Calu3 (cell line): Measurements from ENCODE around the gene TLE2. TPM values are rescaled to one million over a fixed set of nuclear protein-coding genes. Genes with fewer than 3 reads are reported as not detected.

Source experiments
- BruUV-seq: library from RNA; stranded (reverse); fragments of 400-500 nt; replicated peaks from 2 replicates; lab custom pipeline; 2021; lab: Mats Ljungman, UMichigan
- CTCF ChIA-PET: fragments of 300-600 bp; sonication (Branson Sonifier 250); formaldehyde crosslinking; loops from one replicate; lab custom pipeline; 2022; ENCODE audit warnings: antibody characterized with exemption; lab: Charles Lee
- DNase-seq: peaks from one replicate; pipeline ENCODE4 v3.0.0; 2022
- H3K27ac Mint-ChIP-seq: one replicate; pipeline ENCODE4 v1.8.0; 2022; ENCODE audit warnings: mixed read lengths; ENCODE audit not compliant: unreplicated experiment
- H3K27me3 Mint-ChIP-seq: one replicate; pipeline ENCODE4 v1.8.0; 2022; ENCODE audit warnings: mixed read lengths; ENCODE audit not compliant: unreplicated experiment
- H3K36me3 Mint-ChIP-seq: one replicate; pipeline ENCODE4 v1.8.0; 2022; ENCODE audit warnings: mild to moderate bottlenecking, moderate library complexity, mixed read lengths; ENCODE audit not compliant: insufficient read depth, unreplicated experiment
- H3K4me1 Mint-ChIP-seq: one replicate; pipeline ENCODE4 v1.8.0; 2022; ENCODE audit warnings: mild to moderate bottlenecking, low read depth, mixed read lengths; ENCODE audit not compliant: unreplicated experiment
- H3K4me3 Mint-ChIP-seq: one replicate; pipeline ENCODE4 v1.8.0; 2022; ENCODE audit warnings: mild to moderate bottlenecking, low read depth, moderate library complexity, mixed read lengths; ENCODE audit not compliant: unreplicated experiment
- H3K9me3 Mint-ChIP-seq: one replicate; pipeline ENCODE4 v1.8.0; 2022; ENCODE audit warnings: low read depth, mixed read lengths; ENCODE audit not compliant: unreplicated experiment
- intact Hi-C: fragments of 100-400 bp; cut with micrococcal nuclease; formaldehyde crosslinking; loops from one replicate; pipeline ENCODE4 v1.10.0; 2022; ENCODE audit not compliant: unreplicated experiment
- total RNA-seq: library from RNA; stranded (reverse); gene quantifications from 2 replicates; pipeline ENCODE4 v1.2.3, GENCODE V29; 2022
- TF ChIP-seq, protein P1 (sequence below): fragments of 200-600 bp; IDR thresholded peaks from one replicate; pipeline ENCODE4 v1.8.0; 2022; ENCODE audit warnings: antibody characterized with exemption; ENCODE audit not compliant: unreplicated experiment

The TLE2 gene
- total RNA-seq, 1 experiment from 2014 or later: 8.5 TPM

DNA sequence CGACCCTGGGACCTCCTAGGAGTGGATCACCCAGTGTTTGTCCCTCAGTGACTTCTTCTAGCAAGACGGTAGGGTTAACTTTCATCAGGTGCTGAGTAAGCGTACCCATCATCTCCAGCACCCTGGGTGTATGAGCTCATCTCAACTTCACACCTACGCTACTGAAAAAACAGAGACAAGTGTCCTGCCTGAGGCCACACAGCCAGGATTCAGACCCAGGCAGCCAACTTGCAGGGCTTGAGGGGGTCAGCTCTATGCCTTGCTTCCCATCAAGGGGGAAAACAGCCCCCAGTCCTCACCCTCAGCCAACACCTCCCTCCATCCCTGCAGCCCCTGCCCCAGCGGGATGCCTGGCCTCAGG, 4.6 kb downstream of the TLE2 start:
- TF ChIP-seq, protein P1, sequence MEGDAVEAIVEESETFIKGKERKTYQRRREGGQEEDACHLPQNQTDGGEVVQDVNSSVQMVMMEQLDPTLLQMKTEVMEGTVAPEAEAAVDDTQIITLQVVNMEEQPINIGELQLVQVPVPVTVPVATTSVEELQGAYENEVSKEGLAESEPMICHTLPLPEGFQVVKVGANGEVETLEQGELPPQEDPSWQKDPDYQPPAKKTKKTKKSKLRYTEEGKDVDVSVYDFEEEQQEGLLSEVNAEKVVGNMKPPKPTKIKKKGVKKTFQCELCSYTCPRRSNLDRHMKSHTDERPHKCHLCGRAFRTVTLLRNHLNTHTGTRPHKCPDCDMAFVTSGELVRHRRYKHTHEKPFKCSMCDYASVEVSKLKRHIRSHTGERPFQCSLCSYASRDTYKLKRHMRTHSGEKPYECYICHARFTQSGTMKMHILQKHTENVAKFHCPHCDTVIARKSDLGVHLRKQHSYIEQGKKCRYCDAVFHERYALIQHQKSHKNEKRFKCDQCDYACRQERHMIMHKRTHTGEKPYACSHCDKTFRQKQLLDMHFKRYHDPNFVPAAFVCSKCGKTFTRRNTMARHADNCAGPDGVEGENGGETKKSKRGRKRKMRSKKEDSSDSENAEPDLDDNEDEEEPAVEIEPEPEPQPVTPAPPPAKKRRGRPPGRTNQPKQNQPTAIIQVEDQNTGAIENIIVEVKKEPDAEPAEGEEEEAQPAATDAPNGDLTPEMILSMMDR: no peak
- no peaks in the 10 kb centered on the region for H3K9me3 Mint-ChIP-seq
- no peaks in the 10 kb centered on the region for H3K4me1 Mint-ChIP-seq
- H3K27me3 Mint-ChIP-seq: peaks cover 13% of the 10 kb centered on the region
- no peaks in the 10 kb centered on the region for H3K36me3 Mint-ChIP-seq
- H3K27ac Mint-ChIP-seq: no peak overlapping the region
- H3K4me3 Mint-ChIP-seq: no peak overlapping the region
- no peak for DNase-seq
- no TSS peak for BruUV-seq
- intact Hi-C loops: no loop called here
- CTCF ChIA-PET: no interaction called here

DNA sequence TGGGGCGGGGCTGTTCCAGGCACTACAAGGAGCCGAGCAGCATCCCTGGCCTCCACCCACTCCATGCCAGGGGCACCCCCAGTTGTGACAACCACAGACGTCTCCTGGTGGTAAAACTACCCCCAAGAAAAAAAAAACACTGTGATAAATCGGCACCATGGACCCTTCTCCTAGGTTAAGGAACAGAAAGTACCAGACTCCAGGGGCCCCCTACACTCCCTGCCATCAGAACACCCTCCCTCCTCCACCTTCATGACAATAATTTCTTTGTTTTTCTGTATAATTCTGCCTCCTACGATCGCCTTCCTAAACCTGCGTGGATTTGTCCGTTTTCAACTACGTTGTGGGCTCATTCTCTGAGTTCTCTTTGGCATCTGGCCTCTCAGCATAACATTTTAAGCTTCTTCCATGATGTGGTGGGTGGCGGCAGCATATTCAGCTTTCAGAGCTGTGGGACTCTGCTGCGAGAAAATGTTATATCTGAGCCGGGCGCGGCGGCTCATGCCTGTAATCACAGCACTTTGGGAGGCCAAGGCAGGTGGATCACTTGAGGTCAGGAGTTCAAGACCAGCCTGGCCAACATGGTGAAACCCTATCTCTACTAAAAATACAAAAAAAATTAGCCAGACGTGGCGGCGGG, 8.6 kb downstream of the TLE2 start:
- DNase-seq: no peak
- intact Hi-C loops: no loop called here
- no TSS peak for BruUV-seq
- no peak overlapping the region for H3K4me3 Mint-ChIP-seq
- TF ChIP-seq, protein P1: no peak
- CTCF ChIA-PET: no interaction called here
- H3K27ac Mint-ChIP-seq: no peak overlapping the region
- no peaks in the 10 kb centered on the region for H3K36me3 Mint-ChIP-seq
- H3K4me1 Mint-ChIP-seq: no peaks in the 10 kb centered on the region
- no peaks in the 10 kb centered on the region for H3K9me3 Mint-ChIP-seq
- no peaks in the 10 kb centered on the region for H3K27me3 Mint-ChIP-seq

DNA sequence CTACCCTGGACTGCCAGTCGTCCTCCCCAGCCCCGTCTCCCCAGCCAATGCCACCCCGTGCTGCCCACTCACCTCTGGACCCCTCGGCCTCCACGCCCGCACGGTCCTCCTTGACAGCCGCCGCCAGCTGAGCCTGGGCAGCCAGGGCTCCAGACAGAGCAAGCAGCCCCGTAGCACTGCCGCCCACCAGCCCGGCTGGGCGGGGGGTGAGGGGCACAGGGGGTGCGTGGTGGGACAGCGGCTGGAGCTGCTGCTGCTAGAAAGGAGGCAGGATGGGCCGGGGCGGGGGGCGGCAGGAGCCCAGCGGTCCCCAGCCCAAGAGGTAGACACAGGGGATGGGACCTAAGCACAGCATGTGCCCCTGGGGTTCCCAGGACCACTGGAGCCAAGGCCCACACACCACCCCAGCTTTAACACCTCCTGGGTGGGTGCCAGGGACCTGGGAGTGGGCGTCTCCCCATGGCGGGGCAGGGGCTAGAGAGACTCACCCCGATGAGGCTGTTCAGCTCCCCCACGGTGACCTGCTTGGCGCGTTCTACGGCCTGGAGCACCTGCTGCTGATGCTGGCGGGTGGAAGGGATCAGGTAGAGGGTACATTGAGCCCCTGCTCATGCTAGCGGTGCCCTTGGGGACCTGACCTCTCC, 9.7 kb downstream of the TLE2 start:
- intact Hi-C loops: no loop called here
- Mint-ChIP-seq H3K4me3 (no peak overlapping the region), H3K27me3 (no peaks in the 10 kb centered on the region), H3K4me1 (no peaks in the 10 kb centered on the region), H3K9me3 (no peaks in the 10 kb centered on the region), H3K27ac (no peak overlapping the region), H3K36me3 (no peaks in the 10 kb centered on the region)
- no peak for DNase-seq
- TF ChIP-seq, protein P1: no peak
- BruUV-seq: no TSS peak
- CTCF ChIA-PET: no interaction called here

DNA sequence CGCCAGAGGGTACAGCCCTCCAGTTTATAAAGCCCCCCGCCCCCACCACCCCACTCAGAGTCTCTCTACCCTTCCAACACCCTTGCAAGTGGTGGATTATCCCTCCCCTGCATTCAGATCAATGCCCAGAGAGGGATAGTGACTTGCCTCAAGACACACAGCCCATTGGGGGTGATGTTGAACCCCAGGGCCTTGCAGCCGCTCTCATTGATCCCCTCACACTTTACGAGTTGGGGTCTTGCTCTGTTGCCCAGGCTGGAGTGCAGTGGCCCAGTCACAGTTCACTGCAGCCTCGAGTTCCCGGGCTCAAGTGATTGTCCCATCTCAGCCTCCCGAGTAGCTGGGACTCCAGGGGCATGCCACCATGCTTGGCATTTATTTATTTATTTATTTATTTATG, 11.2 kb downstream of the TLE2 start:
- intact Hi-C loops: no loop called here
- BruUV-seq: no TSS peak

More for the DNA sequence above, 11.2 kb downstream of the TLE2 start:
- TF ChIP-seq, protein P1: no peak
- Mint-ChIP-seq H3K9me3 (no peaks in the 10 kb centered on the region), H3K36me3 (no peaks in the 10 kb centered on the region), H3K4me1 (no peaks in the 10 kb centered on the region), H3K27ac (no peak overlapping the region), H3K4me3 (no peak overlapping the region), H3K27me3 (no peaks in the 10 kb centered on the region)
- DNase-seq: no peak
- CTCF ChIA-PET: no interaction called here
